Suprapubic skin (tissue), 4 donors: ENCODE results near the gene PAPSS2. TPM values are rescaled to one million over a fixed set of nuclear protein-coding genes. Genes with fewer than 3 reads are reported as not detected.

Experiments
- DNase-seq, 2 donors: peaks; one replicate each; pipeline ENCODE4 v3.0.0-alpha.2; 2019; ENCODE audit warnings: low spot score in 2 of 2
- H3K27ac ChIP-seq: fragments of 200-600 bp; sonication (generic); one replicate; pipeline ENCODE4 v1.5.1; 2019
- H3K27me3 ChIP-seq: fragments of 200-600 bp; sonication (generic); one replicate; pipeline ENCODE4 v1.5.1; 2019
- H3K36me3 ChIP-seq: fragments of 200-600 bp; sonication (generic); one replicate; pipeline ENCODE4 v1.5.1; 2019
- H3K4me1 ChIP-seq: fragments of 200-600 bp; sonication (generic); one replicate; pipeline ENCODE4 v1.5.1; 2019
- H3K4me3 ChIP-seq: fragments of 200-600 bp; sonication (generic); one replicate; pipeline ENCODE4 v1.5.1; 2019; ENCODE audit warnings: mild to moderate bottlenecking
- H3K9me3 ChIP-seq: fragments of 200-600 bp; sonication (generic); one replicate; pipeline ENCODE4 v1.5.1; 2019
- EP300 ChIP-seq: sonication (generic); formaldehyde crosslinking; IDR thresholded peaks from one replicate; pipeline ENCODE4 v1.6.1; 2017; ENCODE audit warnings: antibody characterized with exemption
- POLR2A ChIP-seq, 2 donors: fragments of 450-650 bp; IDR thresholded peaks; one replicate each; pipeline ENCODE4 v1.6.1; 2017; ENCODE audit warnings: antibody characterized with exemption in 2 of 2, mild to moderate bottlenecking in 2 of 2, moderate library complexity in 2 of 2
- POLR2AphosphoS5 ChIP-seq, 3 donors: sonication (generic); formaldehyde crosslinking; IDR thresholded peaks; one replicate each; pipeline ENCODE4 v1.6.1; 2017; ENCODE audit warnings: antibody characterized with exemption in 3 of 3
- WGBS: methylation state at CpG from one replicate; pipeline ENCODE4 v1.1.5; 2018; 5-methylcytosine and 5-hydroxymethylcytosine counted together
- total RNA-seq, 4 donors: library from RNA; depleted of rRNA; stranded (reverse); fragments of >200 nt; gene quantifications; one replicate each; pipeline ENCODE4 v1.1.0, GENCODE V29; 2016
- TF ChIP-seq, protein P1 (sequence below), 2 donors: fragments of 200-600 bp in 1 of 2; fragments of 450-650 bp in 1 of 2; sonication (generic) in 1 of 2; IDR thresholded peaks; one replicate each; pipeline ENCODE4 v1.5.1; 2016 to 2019; ENCODE audit warnings: antibody characterized with exemption in 2 of 2, mild to moderate bottlenecking in 1 of 2, moderate library complexity in 1 of 2

Gene PAPSS2
- total RNA-seq, 4 donors from 2014 or later, result 2.4 to 5.6 (median 3.4) TPM

DNA sequence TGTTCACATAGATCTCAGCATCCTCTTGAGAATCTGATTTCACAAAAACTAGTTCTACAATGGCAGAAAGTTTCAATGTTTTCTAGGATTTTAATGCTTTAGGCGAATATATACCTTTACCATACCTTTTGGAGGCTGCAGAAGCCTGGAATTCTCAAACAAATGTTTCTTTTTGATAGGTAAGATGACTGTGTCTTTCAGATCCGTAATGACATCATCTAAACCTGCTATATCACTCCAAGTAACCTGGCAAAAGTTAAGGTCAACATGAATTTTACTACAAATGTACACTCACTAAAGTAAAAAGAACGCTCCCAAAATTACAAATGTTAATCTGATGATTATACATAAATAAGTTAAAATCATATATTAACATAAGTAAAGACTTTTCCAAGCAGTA, 130.5 kb downstream of the PAPSS2 start:
- H3K4me1 ChIP-seq, result no peaks in the 10 kb centered on the region
- H3K27ac ChIP-seq, result no peak overlapping the region
- H3K9me3 ChIP-seq, result no peaks in the 10 kb centered on the region
- H3K4me3 ChIP-seq, result no peak overlapping the region
- TF ChIP-seq POLR2AphosphoS5 (IDR thresholded peaks at IDR 0.05), result no peak
- TF ChIP-seq POLR2A (IDR thresholded peaks at IDR 0.05), result no peak
- no peak for TF ChIP-seq EP300
- TF ChIP-seq, protein P1, sequence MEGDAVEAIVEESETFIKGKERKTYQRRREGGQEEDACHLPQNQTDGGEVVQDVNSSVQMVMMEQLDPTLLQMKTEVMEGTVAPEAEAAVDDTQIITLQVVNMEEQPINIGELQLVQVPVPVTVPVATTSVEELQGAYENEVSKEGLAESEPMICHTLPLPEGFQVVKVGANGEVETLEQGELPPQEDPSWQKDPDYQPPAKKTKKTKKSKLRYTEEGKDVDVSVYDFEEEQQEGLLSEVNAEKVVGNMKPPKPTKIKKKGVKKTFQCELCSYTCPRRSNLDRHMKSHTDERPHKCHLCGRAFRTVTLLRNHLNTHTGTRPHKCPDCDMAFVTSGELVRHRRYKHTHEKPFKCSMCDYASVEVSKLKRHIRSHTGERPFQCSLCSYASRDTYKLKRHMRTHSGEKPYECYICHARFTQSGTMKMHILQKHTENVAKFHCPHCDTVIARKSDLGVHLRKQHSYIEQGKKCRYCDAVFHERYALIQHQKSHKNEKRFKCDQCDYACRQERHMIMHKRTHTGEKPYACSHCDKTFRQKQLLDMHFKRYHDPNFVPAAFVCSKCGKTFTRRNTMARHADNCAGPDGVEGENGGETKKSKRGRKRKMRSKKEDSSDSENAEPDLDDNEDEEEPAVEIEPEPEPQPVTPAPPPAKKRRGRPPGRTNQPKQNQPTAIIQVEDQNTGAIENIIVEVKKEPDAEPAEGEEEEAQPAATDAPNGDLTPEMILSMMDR (IDR thresholded peaks at IDR 0.05), result no peak
- peaks cover 5% of the 10 kb centered on the region for H3K36me3 ChIP-seq
- 93% methylated on average over 3 of the region's 3 CpGs for WGBS
- H3K27me3 ChIP-seq, result no peaks in the 10 kb centered on the region
- DNase-seq, result no peak

DNA sequence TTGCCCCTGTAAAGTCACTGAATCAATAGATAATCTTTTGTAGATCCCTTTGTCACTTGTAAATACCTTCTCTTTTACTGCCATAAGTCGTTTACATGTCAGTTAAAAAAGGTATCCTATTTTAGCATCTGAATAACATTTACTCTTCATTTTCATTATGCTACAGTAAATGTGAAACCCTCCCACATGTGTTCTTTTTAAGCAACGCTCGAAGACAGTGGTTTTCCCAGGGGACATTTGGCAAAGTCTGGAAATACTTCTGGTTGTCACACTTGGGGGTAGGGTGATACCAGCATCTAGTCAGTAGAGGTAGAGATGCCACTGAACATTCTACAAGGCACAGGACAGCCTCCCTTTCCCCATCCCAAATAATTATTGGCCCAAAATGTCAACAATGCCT, 134.6 kb downstream of the PAPSS2 start:
- H3K27ac ChIP-seq, result no peak overlapping the region
- no peak for DNase-seq
- WGBS, result 48% methylated on average over 3 of the region's 3 CpGs
- H3K27me3 ChIP-seq, result no peaks in the 10 kb centered on the region
- H3K9me3 ChIP-seq, result no peaks in the 10 kb centered on the region
- peaks cover 4% of the 10 kb centered on the region for H3K36me3 ChIP-seq
- no peak for TF ChIP-seq EP300
- TF ChIP-seq POLR2A (IDR thresholded peaks at IDR 0.05), result no peak
- TF ChIP-seq POLR2AphosphoS5 (IDR thresholded peaks at IDR 0.05), result no peak
- TF ChIP-seq, protein P1 (IDR thresholded peaks at IDR 0.05), result no peak
- no peak overlapping the region for H3K4me3 ChIP-seq
- H3K4me1 ChIP-seq, result no peaks in the 10 kb centered on the region

Other genes starting within 250 kb of the PAPSS2 start
- 10 to 100 TPM in 3 of 4 donors, 1 to 10 TPM in 1; 7.7 to 19.3 (median 15.2) TPM for gene MINPP1, start 155.0 kb upstream of the PAPSS2 start, total RNA-seq
- 10 to 100 TPM; 29.9 to 40.6 (median 31.5) TPM for gene ATAD1, start 158.3 kb downstream of the PAPSS2 start, total RNA-seq
- gene KLLN, start 203.7 kb downstream of the PAPSS2 start, total RNA-seq, result under 1 TPM in 3 of 4 donors, not detected in 1; 0.24 to 0.85 (median 0.34) TPM
- 100 to 1,000 TPM in 2 of 4 donors, 10 to 100 TPM in 2; 69.1 to 141 (median 91.8) TPM for gene PTEN, start 203.7 kb downstream of the PAPSS2 start, total RNA-seq